Colonic mucosa (tissue), 4 donors: Measurements from ENCODE around the gene MTCH2. TPM values are rescaled to one million over a fixed set of nuclear protein-coding genes. Genes with fewer than 3 reads are reported as not detected.
"Not testable (repeated sequence)": the region's sequence is repeated elsewhere in the genome, so short reads cannot be mapped to it uniquely, and the experiment has no call there.

Experiments
- DNase-seq: peaks from one replicate; pipeline ENCODE4 v3.0.0-alpha.2; 2020
- H3K27ac ChIP-seq: fragments of 200-600 bp; one replicate; pipeline ENCODE4 v1.8.0; 2021
- H3K27me3 ChIP-seq: fragments of 200-600 bp; one replicate; pipeline ENCODE4 v1.8.0; 2021
- H3K36me3 ChIP-seq: fragments of 200-600 bp; one replicate; pipeline ENCODE4 v1.8.0; 2021
- H3K4me1 ChIP-seq: fragments of 200-600 bp; one replicate; pipeline ENCODE4 v1.8.0; 2021; ENCODE audit warnings: mild to moderate bottlenecking
- H3K4me3 ChIP-seq: fragments of 200-600 bp; one replicate; pipeline ENCODE4 v1.8.0; 2021
- H3K9ac ChIP-seq, 2 donors: one replicate each; pipeline ENCODE4 v1.7.0; 2013; ENCODE audit warnings: control low read depth in 2 of 2, low read depth in 2 of 2, low read length in 2 of 2
- H3K9me3 ChIP-seq: fragments of 200-600 bp; one replicate; pipeline ENCODE4 v1.8.0; 2021
- intact Hi-C: fragments of 100-400 bp; cut with DNase I; formaldehyde crosslinking; loops from one replicate; pipeline ENCODE4 v1.14.1; 2022
- total RNA-seq, 2 donors: library from RNA; stranded (reverse); fragmentation: NEBNext Ultra II Directional in 1 of 2; extraction: Animal tissue kit (Norgen Biotek cat#: 25700) in 1 of 2; gene quantifications; one replicate each; pipeline ENCODE4 v1.2.1, GENCODE V29; 2021
- TF ChIP-seq, protein P1 (sequence below): fragments of 200-600 bp; IDR thresholded peaks from one replicate; pipeline ENCODE4 v1.8.0; 2022; ENCODE audit warnings: antibody characterized with exemption, mild to moderate bottlenecking
- donor health status: healthy.
- donor health status: DM: no; HTN: no; CAD: no.
- donor health status: DM: no; HTN: no; CAD: no.

The MTCH2 gene
- total RNA-seq, 2 donors from 2014 or later, result 162 to 190 TPM

DNA sequence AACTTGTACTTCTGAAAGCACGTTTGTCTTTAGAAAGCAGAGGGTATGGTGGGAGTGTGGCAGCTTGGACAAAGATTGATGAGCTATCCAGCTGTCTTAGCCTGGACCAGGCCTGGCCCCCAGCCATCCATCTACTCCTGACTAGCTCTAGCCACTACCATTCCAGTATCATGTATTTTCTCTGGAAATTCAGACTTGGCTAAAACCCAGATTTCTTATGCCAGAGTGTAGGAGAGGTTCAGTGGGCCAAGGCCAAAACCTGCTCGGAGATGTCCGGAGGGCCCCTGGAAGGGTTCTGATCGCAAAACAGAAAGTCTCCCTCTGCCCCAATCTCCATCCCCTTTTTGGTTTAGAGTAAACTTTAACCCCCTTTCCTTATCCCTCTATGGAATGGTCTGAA, 24.8 kb upstream of the MTCH2 start:
- Histone ChIP-seq H3K4me1 (no peaks in the 10 kb centered on the region), H3K4me3 (no peak overlapping the region), H3K36me3 (no peaks in the 10 kb centered on the region), H3K27ac (no peak overlapping the region), H3K9ac (no peak overlapping the region), H3K27me3 (no peaks in the 10 kb centered on the region), H3K9me3 (no peaks in the 10 kb centered on the region)
- DNase-seq, result no peak
- TF ChIP-seq, protein P1, sequence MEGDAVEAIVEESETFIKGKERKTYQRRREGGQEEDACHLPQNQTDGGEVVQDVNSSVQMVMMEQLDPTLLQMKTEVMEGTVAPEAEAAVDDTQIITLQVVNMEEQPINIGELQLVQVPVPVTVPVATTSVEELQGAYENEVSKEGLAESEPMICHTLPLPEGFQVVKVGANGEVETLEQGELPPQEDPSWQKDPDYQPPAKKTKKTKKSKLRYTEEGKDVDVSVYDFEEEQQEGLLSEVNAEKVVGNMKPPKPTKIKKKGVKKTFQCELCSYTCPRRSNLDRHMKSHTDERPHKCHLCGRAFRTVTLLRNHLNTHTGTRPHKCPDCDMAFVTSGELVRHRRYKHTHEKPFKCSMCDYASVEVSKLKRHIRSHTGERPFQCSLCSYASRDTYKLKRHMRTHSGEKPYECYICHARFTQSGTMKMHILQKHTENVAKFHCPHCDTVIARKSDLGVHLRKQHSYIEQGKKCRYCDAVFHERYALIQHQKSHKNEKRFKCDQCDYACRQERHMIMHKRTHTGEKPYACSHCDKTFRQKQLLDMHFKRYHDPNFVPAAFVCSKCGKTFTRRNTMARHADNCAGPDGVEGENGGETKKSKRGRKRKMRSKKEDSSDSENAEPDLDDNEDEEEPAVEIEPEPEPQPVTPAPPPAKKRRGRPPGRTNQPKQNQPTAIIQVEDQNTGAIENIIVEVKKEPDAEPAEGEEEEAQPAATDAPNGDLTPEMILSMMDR, result no peak
- intact Hi-C loops, result no loop called here

- H3K36me3 ChIP-seq, H3K9ac ChIP-seq, H3K27me3 ChIP-seq, H3K9me3 ChIP-seq, DNase-seq, H3K4me1 ChIP-seq, intact Hi-C loops, H3K4me3 ChIP-seq, H3K27ac ChIP-seq: not testable (repeated sequence)
Observed at GRCh38 chr11:47664936-47665335, 22.6 kb upstream of the MTCH2 start.

GRCh38 chr11:47661245-47661644, 18.9 kb upstream of the MTCH2 start:
- no peak overlapping the region for H3K9ac ChIP-seq
- no peak overlapping the region for H3K4me3 ChIP-seq
- H3K36me3 ChIP-seq, result no peaks in the 10 kb centered on the region
- TF ChIP-seq, protein P1, result no peak
- intact Hi-C loops, result no loop called here
- H3K9me3 ChIP-seq, result no peaks in the 10 kb centered on the region
- H3K4me1 ChIP-seq, result no peaks in the 10 kb centered on the region
- no peak for DNase-seq
- no peaks in the 10 kb centered on the region for H3K27me3 ChIP-seq
- no peak overlapping the region for H3K27ac ChIP-seq

- TF ChIP-seq, protein P1, result no peak
- no peaks in the 10 kb centered on the region for H3K27me3 ChIP-seq
- H3K27ac ChIP-seq, result no peak overlapping the region
Observed at GRCh38 chr11:47659276-47659675, 16.9 kb upstream of the MTCH2 start.

DNA sequence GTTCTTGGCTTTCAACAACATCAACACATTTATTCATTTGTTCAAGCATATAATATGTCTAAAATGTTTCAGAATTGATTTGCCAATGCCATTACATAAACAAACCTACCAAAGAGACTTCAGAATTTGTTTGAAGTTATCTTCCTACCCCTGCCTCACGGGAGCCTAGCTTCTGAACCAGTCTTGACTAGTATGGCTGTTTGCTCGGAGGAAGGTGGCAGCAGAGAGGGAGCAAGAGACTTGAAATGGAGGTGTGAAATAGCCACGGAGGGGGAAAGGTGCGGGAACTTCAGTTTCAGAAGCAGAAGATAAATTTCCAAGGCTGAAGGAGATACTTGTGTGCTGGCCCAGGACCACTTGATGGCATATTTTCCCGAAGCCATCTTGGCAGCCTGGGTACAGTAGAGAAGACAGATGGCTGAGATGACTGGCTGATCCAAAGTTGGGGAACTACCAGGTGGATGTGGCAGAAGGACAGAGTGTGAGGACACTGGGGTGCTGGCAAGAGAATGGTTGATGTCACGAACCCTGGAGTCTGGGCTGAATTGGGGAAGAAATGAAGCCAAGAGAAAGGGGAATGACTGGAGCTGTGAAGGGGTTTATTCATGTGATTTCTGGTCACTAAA, 14.0 kb upstream of the MTCH2 start:
- H3K4me3 ChIP-seq, result no peak overlapping the region
- TF ChIP-seq, protein P1, result no peak
- no peak overlapping the region for H3K9ac ChIP-seq
- H3K4me1 ChIP-seq, result no peaks in the 10 kb centered on the region
- no peak overlapping the region for H3K27ac ChIP-seq
- DNase-seq, result no peak
- no peaks in the 10 kb centered on the region for H3K9me3 ChIP-seq
- no peaks in the 10 kb centered on the region for H3K27me3 ChIP-seq
- intact Hi-C loops, result no loop called here
- no peaks in the 10 kb centered on the region for H3K36me3 ChIP-seq

More at GRCh38 chr11:47659276-47659675, 16.9 kb upstream of the MTCH2 start:
- Histone ChIP-seq H3K9me3 (no peaks in the 10 kb centered on the region), H3K4me3 (no peak overlapping the region), H3K36me3 (no peaks in the 10 kb centered on the region), H3K9ac (no peak overlapping the region), H3K4me1 (no peaks in the 10 kb centered on the region)
- no peak for DNase-seq
- intact Hi-C loops, result no loop called here

DNA sequence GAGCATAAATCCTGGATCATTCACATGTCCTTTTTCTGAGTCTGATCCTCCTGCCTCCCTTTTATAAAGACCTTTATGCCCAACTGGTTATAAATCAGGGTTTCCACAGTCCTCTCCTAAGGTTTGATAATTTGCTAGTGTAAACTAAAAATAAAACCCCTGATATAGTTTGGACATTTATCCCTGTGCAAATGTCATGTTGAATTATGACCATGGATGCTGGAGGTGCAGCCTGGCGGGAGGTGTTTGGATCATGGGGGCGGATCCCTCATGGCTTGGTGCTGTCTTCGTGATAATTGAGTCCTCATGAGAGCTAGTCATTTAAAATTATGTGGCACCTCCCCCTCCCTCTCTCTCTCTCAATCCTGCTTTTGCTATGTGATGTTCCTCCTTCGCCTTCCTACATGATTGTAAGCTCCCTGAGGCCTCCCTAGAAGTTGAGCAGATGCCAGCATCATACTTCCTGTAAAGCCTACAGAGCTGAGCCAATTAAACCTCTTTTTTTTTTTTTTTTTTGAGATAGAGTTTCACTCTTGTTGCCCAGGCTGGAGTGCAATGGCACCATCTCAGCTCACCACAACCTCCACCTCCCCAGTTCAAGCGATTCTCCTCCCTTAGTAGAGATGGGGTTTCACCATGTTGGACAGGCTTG, 9.6 kb upstream of the MTCH2 start:
- Histone ChIP-seq H3K27ac (no peak overlapping the region), H3K36me3 (no peaks in the 10 kb centered on the region), H3K9me3 (no peaks in the 10 kb centered on the region), H3K4me3 (no peak overlapping the region), H3K9ac (no peak overlapping the region), H3K4me1 (no peaks in the 10 kb centered on the region), H3K27me3 (no peaks in the 10 kb centered on the region)
- TF ChIP-seq, protein P1, result no peak
- no peak for DNase-seq
- intact Hi-C loops, result no loop called here
